ENCODE measurements around the gene LPA.

DNA sequence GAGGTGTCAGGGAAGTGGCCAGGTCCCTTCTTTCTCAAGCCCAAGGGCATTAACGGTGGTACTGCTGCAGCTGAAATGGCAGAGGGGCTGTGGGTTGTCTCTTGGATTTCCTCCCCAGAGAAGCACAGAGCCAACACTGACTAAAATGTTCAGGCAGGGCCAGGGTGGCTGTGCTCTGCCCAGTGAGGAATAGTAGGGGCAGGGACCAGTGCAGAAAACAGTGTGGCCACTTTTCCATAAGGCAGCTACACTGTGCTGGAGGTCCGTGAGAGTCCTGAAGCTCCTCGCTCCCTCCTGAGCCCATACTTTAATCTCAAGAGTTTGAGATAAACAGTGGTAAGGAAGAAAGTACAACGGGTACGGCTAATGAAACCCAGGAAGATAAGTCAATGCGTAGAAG, 4.5 kb downstream of the LPA start:
- TF ChIP-seq GABPA (IDR thresholded peaks at IDR 0.05; ENCODE audit: low read depth) = no peak
- TF ChIP-seq CTCF (IDR thresholded peaks at IDR 0.05; ENCODE audit: insufficient read depth, low read length) = no peak
- no peak for TF ChIP-seq POLR2AphosphoS5 (IDR thresholded peaks at IDR 0.05; ENCODE audit: low read depth)
